ENCODE measurements around the gene VIPR2. TPM values are rescaled to one million over a fixed set of nuclear protein-coding genes. Genes with fewer than 3 reads are reported as not detected.
A peak's percentile ranks its signal among the peaks of the same experiment; 100 is the strongest.
"Not testable (repeated sequence)": the region's sequence is repeated elsewhere in the genome, so short reads cannot be mapped to it uniquely, and the experiment has no call there.

The VIPR2 gene
- total RNA-seq, 4 donors from 2014 or later: 0.53 to 2.5 (median 1.8) TPM

DNA sequence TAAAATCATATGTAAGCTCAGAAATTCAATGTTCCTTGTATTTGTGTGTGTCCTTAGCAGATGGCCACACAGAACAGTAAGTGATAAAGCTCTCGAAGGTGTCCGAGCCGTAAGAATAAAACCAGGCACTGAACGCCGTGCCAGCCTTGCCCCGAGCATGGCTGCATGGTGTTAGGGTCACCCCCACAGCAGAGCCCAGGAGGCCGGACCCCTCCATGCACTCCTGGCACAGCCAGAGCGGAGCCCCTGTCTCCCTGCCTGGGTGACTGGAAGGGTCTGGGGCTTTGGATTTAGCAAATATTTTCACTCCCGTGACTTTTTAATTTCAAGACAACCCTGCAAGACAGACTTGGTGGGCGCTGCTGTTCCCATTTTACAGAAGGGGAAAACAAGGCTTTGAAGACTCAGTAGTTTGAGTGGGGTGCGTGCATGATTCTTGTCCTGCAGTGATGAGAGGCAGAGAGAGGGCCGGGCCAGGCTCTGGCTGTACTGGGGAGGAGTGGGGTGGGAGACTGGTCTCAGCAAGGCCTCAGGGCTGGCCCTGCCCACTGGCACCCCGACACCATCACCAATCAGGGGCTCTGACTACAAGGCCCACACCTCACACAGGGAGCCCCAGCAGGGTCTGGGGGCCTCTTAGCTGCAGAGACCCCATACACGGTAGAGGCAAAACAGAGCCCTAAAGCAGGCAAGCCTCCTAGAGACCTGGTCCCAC, 39.4 kb downstream of the VIPR2 start:
- H3K9me3 ChIP-seq: no peaks in the 10 kb centered on the region
- peak overlapping the region in 1 of 4 donors; percentile 42 for H3K27ac ChIP-seq
- H3K36me3 ChIP-seq: no peaks in the 10 kb centered on the region
- no peak for TF ChIP-seq POLR2A (IDR thresholded peaks at IDR 0.05)
- TF ChIP-seq, protein P1, sequence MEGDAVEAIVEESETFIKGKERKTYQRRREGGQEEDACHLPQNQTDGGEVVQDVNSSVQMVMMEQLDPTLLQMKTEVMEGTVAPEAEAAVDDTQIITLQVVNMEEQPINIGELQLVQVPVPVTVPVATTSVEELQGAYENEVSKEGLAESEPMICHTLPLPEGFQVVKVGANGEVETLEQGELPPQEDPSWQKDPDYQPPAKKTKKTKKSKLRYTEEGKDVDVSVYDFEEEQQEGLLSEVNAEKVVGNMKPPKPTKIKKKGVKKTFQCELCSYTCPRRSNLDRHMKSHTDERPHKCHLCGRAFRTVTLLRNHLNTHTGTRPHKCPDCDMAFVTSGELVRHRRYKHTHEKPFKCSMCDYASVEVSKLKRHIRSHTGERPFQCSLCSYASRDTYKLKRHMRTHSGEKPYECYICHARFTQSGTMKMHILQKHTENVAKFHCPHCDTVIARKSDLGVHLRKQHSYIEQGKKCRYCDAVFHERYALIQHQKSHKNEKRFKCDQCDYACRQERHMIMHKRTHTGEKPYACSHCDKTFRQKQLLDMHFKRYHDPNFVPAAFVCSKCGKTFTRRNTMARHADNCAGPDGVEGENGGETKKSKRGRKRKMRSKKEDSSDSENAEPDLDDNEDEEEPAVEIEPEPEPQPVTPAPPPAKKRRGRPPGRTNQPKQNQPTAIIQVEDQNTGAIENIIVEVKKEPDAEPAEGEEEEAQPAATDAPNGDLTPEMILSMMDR (IDR thresholded peaks at IDR 0.05): no peak
- H3K27me3 ChIP-seq: no peaks in the 10 kb centered on the region
- no peaks in the 10 kb centered on the region for H3K4me1 ChIP-seq
- H3K4me3 ChIP-seq: no peak overlapping the region
- peak in 1 of 3 donors; percentile 32 for DNase-seq

GRCh38 chr7:159104188-159104920, 40.3 kb downstream of the VIPR2 start:
- peak in 2 of 3 donors; percentile 27 to 47 for DNase-seq
- TF ChIP-seq, protein P1 (IDR thresholded peaks at IDR 0.05): no peak
- no peak for TF ChIP-seq POLR2A (IDR thresholded peaks at IDR 0.05)
- Histone ChIP-seq H3K27ac (peak overlapping the region in 1 of 4 donors; percentile 42), H3K36me3 (no peaks in the 10 kb centered on the region), H3K27me3 (no peaks in the 10 kb centered on the region), H3K9me3 (no peaks in the 10 kb centered on the region), H3K4me1 (no peaks in the 10 kb centered on the region), H3K4me3 (no peak overlapping the region)

DNA sequence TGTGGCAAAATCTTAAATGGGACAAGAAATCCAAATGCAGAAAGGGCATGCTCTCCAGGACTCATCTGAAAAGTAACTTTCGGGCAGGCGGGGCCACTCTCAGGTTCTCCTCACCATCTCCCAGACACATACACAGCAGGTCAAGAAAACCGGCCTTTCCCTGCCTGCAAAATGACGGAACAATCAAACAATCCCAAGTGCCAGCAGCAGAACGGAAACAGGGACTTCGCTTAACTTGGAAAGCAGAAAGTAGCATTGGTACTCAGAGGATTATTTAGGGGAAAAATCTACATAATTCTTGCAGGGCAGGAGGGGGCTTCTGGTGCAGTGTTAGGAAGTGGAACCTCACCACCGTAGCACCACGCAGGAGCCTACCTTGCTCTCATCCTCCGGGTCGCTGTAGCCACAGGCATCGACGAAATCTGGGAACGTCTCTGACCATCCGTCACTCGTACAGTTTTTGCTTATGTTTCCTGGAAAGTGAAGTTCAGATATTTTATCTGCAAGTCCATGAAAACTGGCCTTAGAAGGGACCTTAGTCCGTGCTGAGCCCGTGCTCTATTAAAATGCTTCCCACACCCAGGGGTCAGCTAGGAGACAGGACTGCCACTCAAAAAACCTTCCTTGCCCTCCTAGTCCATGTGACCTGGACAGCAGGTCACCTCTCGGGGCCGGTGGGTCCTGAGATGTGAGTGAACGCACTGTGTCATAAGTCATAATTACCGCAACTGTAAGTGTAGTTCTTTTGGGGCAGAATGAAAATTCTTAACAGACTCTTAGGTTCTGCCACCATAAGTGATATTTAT, 41.1 kb downstream of the VIPR2 start:
- Histone ChIP-seq H3K27me3 (no peaks in the 10 kb centered on the region), H3K4me3 (no peak overlapping the region), H3K4me1 (peaks cover 0 to 7% (median 0%) of the 10 kb centered on the region in 4 donors), H3K36me3 (no peaks in the 10 kb centered on the region), H3K9me3 (no peaks in the 10 kb centered on the region), H3K27ac (peak overlapping the region in 1 of 4 donors; percentile 42)
- no peak for TF ChIP-seq POLR2A (IDR thresholded peaks at IDR 0.05)
- TF ChIP-seq, protein P1 (IDR thresholded peaks at IDR 0.05): no peak
- DNase-seq: peak in 1 of 3 donors; percentile 26

DNA sequence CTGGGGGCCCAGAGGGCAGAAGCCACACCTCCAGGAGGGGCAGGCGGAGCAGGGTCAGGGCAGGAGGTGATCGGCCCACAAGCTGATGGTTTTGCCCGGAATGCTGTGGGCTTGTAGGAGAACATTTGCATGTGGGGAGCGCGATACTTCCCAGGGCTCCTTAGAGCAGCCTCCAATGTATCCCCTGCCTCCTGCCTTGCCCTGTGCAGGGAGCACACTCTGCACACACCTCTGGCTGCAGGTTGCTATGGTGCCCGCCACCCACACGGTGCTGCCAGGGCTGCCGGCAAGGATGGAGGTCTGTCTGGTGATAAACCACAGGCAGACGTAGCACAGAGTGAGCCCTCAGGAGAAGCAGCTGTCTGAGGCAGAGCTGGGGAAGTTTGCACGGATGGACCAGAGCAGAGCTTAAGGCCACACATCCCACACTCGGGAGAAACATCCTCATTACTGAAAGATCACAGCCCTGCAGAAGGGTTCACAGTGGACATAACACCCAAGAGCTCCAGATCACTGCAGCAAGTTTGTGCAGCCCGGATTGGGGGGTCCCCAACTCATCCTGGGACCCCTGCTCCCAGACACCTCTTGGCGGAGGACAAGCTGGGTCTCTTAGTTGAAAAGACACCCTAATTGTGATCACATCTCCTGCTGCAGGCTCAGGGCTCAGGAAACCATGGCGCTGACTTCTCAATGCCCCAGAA, 41.8 kb downstream of the VIPR2 start:
- DNase-seq: peak in 2 of 3 donors; percentile 26 to 28
- no peak for TF ChIP-seq POLR2A (IDR thresholded peaks at IDR 0.05)
- TF ChIP-seq, protein P1 (IDR thresholded peaks at IDR 0.05): no peak

DNA sequence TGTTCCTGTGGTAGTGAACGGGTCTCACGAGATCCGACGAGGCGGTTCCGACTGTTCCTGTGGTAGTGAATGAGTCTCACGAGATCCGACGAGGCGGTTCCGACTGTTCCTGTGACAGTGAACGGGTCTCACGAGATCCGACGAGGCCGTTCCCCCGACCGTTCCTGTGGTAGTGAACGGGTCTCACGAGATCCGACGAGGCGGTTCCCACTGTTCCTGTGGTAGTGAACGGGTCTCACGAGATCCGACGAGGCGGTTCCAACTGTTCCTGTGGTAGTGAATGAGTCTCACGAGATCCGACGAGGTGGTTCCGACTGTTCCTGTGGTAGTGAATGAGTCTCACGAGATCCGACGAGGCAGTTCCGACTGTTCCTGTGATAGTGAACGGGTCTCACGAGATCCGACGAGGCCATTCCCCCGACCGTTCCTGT, 43.0 kb downstream of the VIPR2 start:
- not testable (repeated sequence) for H3K27ac ChIP-seq, H3K27me3 ChIP-seq, H3K4me3 ChIP-seq, H3K9me3 ChIP-seq, H3K36me3 ChIP-seq
- H3K4me1 ChIP-seq: peaks cover 0 to 10% (median 0%) of the 10 kb centered on the region in 4 donors
- peak in 1 of 3 donors; percentile 26 for DNase-seq

More for the DNA sequence above, 41.8 kb downstream of the VIPR2 start:
- no peaks in the 10 kb centered on the region for H3K9me3 ChIP-seq
- H3K27ac ChIP-seq: no peak overlapping the region
- H3K27me3 ChIP-seq: no peaks in the 10 kb centered on the region
- no peaks in the 10 kb centered on the region for H3K36me3 ChIP-seq
- H3K4me3 ChIP-seq: no peak overlapping the region
- H3K4me1 ChIP-seq: peaks cover 0 to 10% (median 0%) of the 10 kb centered on the region in 4 donors

- H3K27me3 ChIP-seq, H3K27ac ChIP-seq, H3K4me3 ChIP-seq, H3K9me3 ChIP-seq, H3K36me3 ChIP-seq: not testable (repeated sequence)
- peaks cover 0 to 10% (median 0%) of the 10 kb centered on the region in 4 donors for H3K4me1 ChIP-seq
- DNase-seq: peak in 2 of 3 donors; percentile 6 to 23
These were observed 43.6 kb downstream of the VIPR2 start for GRCh38 chr7:159101083-159101395.

- H3K27me3 ChIP-seq, H3K27ac ChIP-seq, H3K9me3 ChIP-seq, H3K4me3 ChIP-seq, H3K36me3 ChIP-seq: not testable (repeated sequence)
- H3K4me1 ChIP-seq: peaks cover 0 to 10% (median 0%) of the 10 kb centered on the region in 4 donors
- DNase-seq: peak in 1 of 3 donors; percentile 23
These were observed 44.2 kb downstream of the VIPR2 start for GRCh38 chr7:159100281-159101082.
